Stomach (tissue), 9 donors: ENCODE results near the gene WDR59. TPM values are rescaled to one million over a fixed set of nuclear protein-coding genes. Genes with fewer than 3 reads are reported as not detected.

ENCODE experiments used
- DNase-seq, 2 donors: peaks; one replicate each; pipeline versions ENCODE4 v3.0.0 to v3.0.0-alpha.2; 2013 to 2019
- H3K27ac ChIP-seq, 5 donors: fragments of 200-600 bp in 4 of 5; sonication (generic) in 4 of 5; one replicate each; pipeline ENCODE4 v1.5.1; 2013 to 2019; ENCODE audit warnings: mild to moderate bottlenecking in 1 of 5, moderate library complexity in 1 of 5
- H3K27me3 ChIP-seq, 3 donors: fragments of 200-600 bp; sonication (generic); one replicate each; pipeline ENCODE4 v1.5.1; 2017 to 2019; ENCODE audit warnings: mixed run types in 1 of 3
- H3K36me3 ChIP-seq, 4 donors: fragments of 200-600 bp; sonication (generic); 1 replicate in 3 of 4; 2 replicates in 1 of 4; pipeline ENCODE4 v1.5.1; 2016 to 2019
- H3K4me1 ChIP-seq, 4 donors: fragments of 200-600 bp; sonication (generic); one replicate each; pipeline ENCODE4 v1.5.1; 2016 to 2019
- H3K4me3 ChIP-seq, 4 donors: fragments of 200-600 bp; sonication (generic) in 3 of 4; one replicate each; pipeline ENCODE4 v1.5.1; 2016 to 2019; ENCODE audit warnings: mild to moderate bottlenecking in 1 of 4
- H3K9me3 ChIP-seq, 4 donors: fragments of 200-600 bp; sonication (generic); one replicate each; pipeline ENCODE4 v1.5.1; 2016 to 2019
- EP300 ChIP-seq: sonication (generic); formaldehyde crosslinking; IDR thresholded peaks from one replicate; pipeline ENCODE4 v1.6.1; 2017; ENCODE audit warnings: antibody characterized with exemption
- POLR2A ChIP-seq, 4 donors: fragments of 450-650 bp; IDR thresholded peaks; one replicate each; pipeline ENCODE4 v1.6.1; 2016; ENCODE audit warnings: antibody characterized with exemption in 4 of 4, control low read depth in 2 of 4, mild to moderate bottlenecking in 1 of 4, moderate library complexity in 1 of 4
- POLR2AphosphoS5 ChIP-seq, 3 donors: sonication (generic); formaldehyde crosslinking; IDR thresholded peaks; one replicate each; pipeline ENCODE4 v1.6.1; 2016; ENCODE audit warnings: antibody characterized with exemption in 3 of 3
- WGBS, 5 donors: extraction: QIAGEN DNeasy Blood & Tissue Kit in 3 of 5; methylation state at CpG; one replicate each; pipeline versions ENCODE4 v1.1.5 to v1.1.7; 2013 to 2018; 5-methylcytosine and 5-hydroxymethylcytosine counted together
- intact Hi-C: fragments of 100-400 bp; cut with DNase I; formaldehyde crosslinking; loops from one replicate; pipeline ENCODE4 v1.15.1; 2023; ENCODE audit warnings: low total_unique reads
- polyA plus RNA-seq, 3 donors: library from polyadenylated mRNA; stranded (reverse); fragments of 200-250 nt; gene quantifications; one replicate each; pipeline ENCODE4 v1.2.3, GENCODE V29; 2013
- total RNA-seq, 5 donors: library from RNA; depleted of rRNA; stranded (reverse); fragments of >200 nt; gene quantifications; one replicate each; pipeline versions ENCODE4 v1.1.0 to v1.2.3, GENCODE V29; 2014 to 2016
- TF ChIP-seq, protein P1 (sequence below), 7 experiments: fragments of 450-650 bp in 4 of 7; fragments of 200-600 bp in 3 of 7; sonication (generic) in 3 of 7; IDR thresholded peaks; one replicate each; pipeline ENCODE4 v1.5.1; 2016 to 2019; ENCODE audit warnings: antibody characterized with exemption in 7 of 7, control low read depth in 2 of 7, mild to moderate bottlenecking in 1 of 7
- donor health status: healthy with polysubstance abuse.
- donor health status: Bipolar disorder and iron deficiency.
- donor health status: healthy.

WDR59 gene
- total and polyA plus RNA-seq, 8 donors: 12.1 to 266 (median 30.2) TPM

DNA sequence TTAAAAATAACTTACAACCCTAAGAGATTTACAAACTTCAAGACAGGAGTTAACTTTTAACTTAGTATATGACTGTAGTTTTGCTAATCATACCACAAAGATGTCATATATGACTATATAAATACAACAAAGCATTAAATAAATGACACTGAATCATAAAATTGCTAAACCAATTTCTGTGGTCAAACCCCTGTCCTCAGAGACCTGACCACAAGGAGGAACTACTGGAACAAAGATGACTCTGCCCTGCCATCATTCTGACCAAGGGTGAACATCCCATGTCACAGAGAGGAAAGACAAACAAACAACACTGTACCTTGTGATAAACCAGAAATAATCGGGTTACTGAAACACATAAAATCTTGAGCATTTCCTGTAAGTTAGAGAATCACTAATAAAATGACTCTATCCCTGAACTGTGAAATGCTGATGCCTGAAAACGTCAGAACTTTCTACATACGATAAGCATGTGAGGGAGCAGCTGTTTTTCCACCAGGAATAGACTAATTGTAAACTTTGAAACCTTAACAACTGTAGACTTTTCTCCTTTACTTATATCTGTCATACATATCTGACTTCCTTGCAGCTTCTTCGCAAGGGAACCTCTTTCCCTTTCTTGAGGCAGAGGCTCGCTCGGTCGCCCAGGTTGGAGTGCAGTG is 47.9 kb downstream of the WDR59 start:
- intact Hi-C loops: no loop called here
- Histone ChIP-seq H3K27ac (no peak overlapping the region), H3K4me3 (no peak overlapping the region), H3K27me3 (no peaks in the 10 kb centered on the region), H3K9me3 (no peaks in the 10 kb centered on the region), H3K4me1 (no peaks in the 10 kb centered on the region), H3K36me3 (peaks cover 22 to 95% (median 88%) of the 10 kb centered on the region in 4 donors)
- DNase-seq: no peak
- WGBS, 5 donors: 80 to 87% (median 84%) methylated on average over 7 of the region's 7 CpGs
- TF ChIP-seq POLR2AphosphoS5 (IDR thresholded peaks at IDR 0.05): no peak
- TF ChIP-seq, protein P1, sequence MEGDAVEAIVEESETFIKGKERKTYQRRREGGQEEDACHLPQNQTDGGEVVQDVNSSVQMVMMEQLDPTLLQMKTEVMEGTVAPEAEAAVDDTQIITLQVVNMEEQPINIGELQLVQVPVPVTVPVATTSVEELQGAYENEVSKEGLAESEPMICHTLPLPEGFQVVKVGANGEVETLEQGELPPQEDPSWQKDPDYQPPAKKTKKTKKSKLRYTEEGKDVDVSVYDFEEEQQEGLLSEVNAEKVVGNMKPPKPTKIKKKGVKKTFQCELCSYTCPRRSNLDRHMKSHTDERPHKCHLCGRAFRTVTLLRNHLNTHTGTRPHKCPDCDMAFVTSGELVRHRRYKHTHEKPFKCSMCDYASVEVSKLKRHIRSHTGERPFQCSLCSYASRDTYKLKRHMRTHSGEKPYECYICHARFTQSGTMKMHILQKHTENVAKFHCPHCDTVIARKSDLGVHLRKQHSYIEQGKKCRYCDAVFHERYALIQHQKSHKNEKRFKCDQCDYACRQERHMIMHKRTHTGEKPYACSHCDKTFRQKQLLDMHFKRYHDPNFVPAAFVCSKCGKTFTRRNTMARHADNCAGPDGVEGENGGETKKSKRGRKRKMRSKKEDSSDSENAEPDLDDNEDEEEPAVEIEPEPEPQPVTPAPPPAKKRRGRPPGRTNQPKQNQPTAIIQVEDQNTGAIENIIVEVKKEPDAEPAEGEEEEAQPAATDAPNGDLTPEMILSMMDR (IDR thresholded peaks at IDR 0.05): no peak
- TF ChIP-seq POLR2A (IDR thresholded peaks at IDR 0.05): no peak
- no peak for TF ChIP-seq EP300

DNA sequence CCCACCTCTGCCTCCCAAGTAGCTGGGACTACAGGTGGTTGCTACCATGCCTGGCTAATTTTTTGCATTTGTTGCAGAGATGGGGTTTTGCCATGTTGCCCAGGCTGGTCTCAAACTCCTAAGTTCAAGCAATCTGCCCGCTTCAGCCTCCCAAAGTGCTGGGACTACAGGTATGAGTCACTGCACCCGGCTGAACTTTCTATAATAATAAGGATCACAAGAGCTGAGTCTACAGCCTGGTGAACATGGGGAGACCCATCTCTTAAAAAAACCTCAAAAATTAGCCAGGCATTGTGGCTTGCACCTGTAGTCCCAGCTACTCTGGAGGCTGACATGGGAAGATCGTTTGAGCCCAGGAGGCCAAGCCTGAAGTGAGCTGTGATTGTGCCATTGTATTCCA is 53.5 kb downstream of the WDR59 start:
- TF ChIP-seq EP300: no peak
- TF ChIP-seq POLR2A (IDR thresholded peaks at IDR 0.05): no peak
- TF ChIP-seq, protein P1 (IDR thresholded peaks at IDR 0.05): no peak
- TF ChIP-seq POLR2AphosphoS5 (IDR thresholded peaks at IDR 0.05): no peak
- Histone ChIP-seq H3K27me3 (no peaks in the 10 kb centered on the region), H3K9me3 (no peaks in the 10 kb centered on the region), H3K4me3 (no peak overlapping the region), H3K4me1 (no peaks in the 10 kb centered on the region), H3K27ac (no peak overlapping the region), H3K36me3 (peaks cover 0 to 85% (median 75%) of the 10 kb centered on the region in 4 donors)
- intact Hi-C loops: no loop called here
- DNase-seq: no peak
- WGBS, 5 donors: 76 to 83% (median 83%) methylated on average over 3 of the region's 3 CpGs

DNA sequence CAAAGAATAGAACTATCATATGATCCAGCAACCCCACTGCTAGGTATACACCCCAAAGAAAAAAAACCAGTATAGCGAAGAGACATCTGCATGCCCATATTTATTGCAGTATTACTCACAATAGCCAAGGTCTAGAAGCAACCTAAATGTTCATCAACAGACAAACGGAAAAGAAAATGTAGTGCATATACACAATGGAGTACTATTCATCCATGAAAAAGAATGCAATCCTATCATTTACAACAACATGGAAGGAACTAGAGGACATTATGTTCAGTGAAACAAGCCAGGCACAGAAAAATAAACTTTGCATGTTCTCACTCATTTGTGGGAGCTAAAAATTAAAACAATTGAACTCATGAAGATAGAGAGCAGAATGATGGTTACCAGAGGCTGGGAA is 55.3 kb downstream of the WDR59 start:
- Histone ChIP-seq H3K36me3 (peaks cover 0 to 69% (median 61%) of the 10 kb centered on the region in 4 donors), H3K4me3 (no peak overlapping the region), H3K27ac (no peak overlapping the region), H3K9me3 (no peaks in the 10 kb centered on the region), H3K27me3 (no peaks in the 10 kb centered on the region), H3K4me1 (peaks cover 0 to 1% (median 0%) of the 10 kb centered on the region in 4 donors)
- intact Hi-C loops: no loop called here
- whole genome bisulfite sequencing, 5 donors: 95 to 100% (median 98%) methylated on average over 2 of the region's 2 CpGs
- DNase-seq: no peak
- TF ChIP-seq, protein P1 (IDR thresholded peaks at IDR 0.05): no peak
- no peak for TF ChIP-seq POLR2A (IDR thresholded peaks at IDR 0.05)
- no peak for TF ChIP-seq EP300
- no peak for TF ChIP-seq POLR2AphosphoS5 (IDR thresholded peaks at IDR 0.05)

DNA sequence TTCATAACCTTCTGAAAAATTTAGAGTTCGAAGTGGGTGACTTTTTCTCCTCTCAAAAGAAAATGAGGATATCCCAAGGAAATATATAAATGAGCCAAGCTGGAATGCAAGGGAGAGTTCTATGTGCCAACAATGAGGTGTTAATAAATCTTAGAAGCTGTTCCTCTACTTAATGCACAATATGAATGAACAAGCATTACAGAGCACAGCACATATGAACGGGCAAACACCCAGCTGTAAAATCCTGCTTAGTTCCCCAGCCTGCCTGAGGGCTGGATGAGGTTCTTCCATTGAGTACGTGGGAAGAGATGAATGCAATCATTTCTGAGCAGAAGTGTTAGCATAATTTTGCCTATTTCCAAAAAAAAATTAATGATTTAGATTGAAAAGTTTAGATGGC is 58.1 kb downstream of the WDR59 start:
- intact Hi-C loops: no loop called here
- WGBS, 5 donors: 79 to 89% (median 85%) methylated on average over 3 of the region's 3 CpGs
- TF ChIP-seq, protein P1 (IDR thresholded peaks at IDR 0.05): no peak
- TF ChIP-seq POLR2AphosphoS5 (IDR thresholded peaks at IDR 0.05): no peak
- no peak for TF ChIP-seq EP300
- TF ChIP-seq POLR2A (IDR thresholded peaks at IDR 0.05): no peak
- H3K27ac ChIP-seq: no peak overlapping the region
- peaks cover 0 to 30% (median 22%) of the 10 kb centered on the region in 4 donors for H3K4me1 ChIP-seq
- no peaks in the 10 kb centered on the region for H3K9me3 ChIP-seq
- H3K36me3 ChIP-seq: peaks cover 2 to 65% (median 50%) of the 10 kb centered on the region in 4 donors
- DNase-seq: no peak
- no peak overlapping the region for H3K4me3 ChIP-seq
- no peaks in the 10 kb centered on the region for H3K27me3 ChIP-seq
